Trophoblast cell (in vitro differentiated cells and primary cell): Measurements from ENCODE around the gene SBNO2.

Experiments used
- DNase-seq, 2 donors: peaks; one replicate each; pipeline ENCODE4 v3.0.0-alpha.2; 2016
- H2AFZ ChIP-seq: 2 replicates; pipeline ENCODE4 v1.6.1; 2013; ENCODE audit warnings: low read length, moderate library complexity, mild to moderate bottlenecking; ENCODE audit not compliant: insufficient read depth, poor library complexity
- H2AK5ac ChIP-seq: 2 replicates; pipeline ENCODE4 v1.6.1; 2013; ENCODE audit warnings: mild to moderate bottlenecking, low read length
- H2BK120ac ChIP-seq: 2 replicates; pipeline ENCODE4 v1.6.1; 2013; ENCODE audit warnings: low read length, mild to moderate bottlenecking, moderate library complexity; ENCODE audit not compliant: insufficient read depth, poor library complexity
- H2BK12ac ChIP-seq: 2 replicates; pipeline ENCODE4 v1.6.1; 2013; ENCODE audit warnings: mild to moderate bottlenecking, low read length, moderate library complexity
- H2BK5ac ChIP-seq: 2 replicates; pipeline ENCODE4 v1.6.1; 2013; ENCODE audit warnings: low read length, low read depth, moderate library complexity, mild to moderate bottlenecking; ENCODE audit not compliant: poor library complexity
- H3K14ac ChIP-seq: 2 replicates; pipeline ENCODE4 v1.6.1; 2013; ENCODE audit warnings: mild to moderate bottlenecking, low read length
- H3K18ac ChIP-seq: 2 replicates; pipeline ENCODE4 v1.6.1; 2013; ENCODE audit warnings: mild to moderate bottlenecking, low read length
- H3K23ac ChIP-seq: 2 replicates; pipeline ENCODE4 v1.6.1; 2013; ENCODE audit warnings: low read length
- H3K27ac ChIP-seq: 2 replicates; pipeline ENCODE4 v1.5.1; 2013; ENCODE audit warnings: low read depth, mild to moderate bottlenecking, inconsistent platforms, low read length, moderate library complexity
- H3K27me3 ChIP-seq: 2 replicates; pipeline ENCODE4 v1.6.1; 2013; ENCODE audit warnings: inconsistent platforms, mild to moderate bottlenecking, low read length, moderate library complexity; ENCODE audit not compliant: insufficient read depth
- H3K36me3 ChIP-seq, 2 experiments: 1 replicate in 1 of 2; 2 replicates in 1 of 2; pipeline ENCODE4 v1.6.1; 2013; ENCODE audit warnings: low read length in 2 of 2, mild to moderate bottlenecking in 2 of 2, moderate library complexity in 1 of 2; ENCODE audit not compliant: insufficient read depth in 2 of 2, control insufficient read depth in 1 of 2
- H3K4ac ChIP-seq: 2 replicates; pipeline ENCODE4 v1.6.1; 2013; ENCODE audit warnings: low read depth, mild to moderate bottlenecking, low read length, moderate library complexity
- H3K4me1 ChIP-seq, 2 experiments: 1 replicate in 1 of 2; 2 replicates in 1 of 2; pipeline ENCODE4 v1.6.1; 2013; ENCODE audit warnings: low read length in 2 of 2, mild to moderate bottlenecking in 2 of 2, moderate library complexity in 1 of 2; ENCODE audit not compliant: insufficient read depth in 2 of 2, control insufficient read depth in 1 of 2
- H3K4me2 ChIP-seq: 2 replicates; pipeline ENCODE4 v1.6.1; 2013; ENCODE audit warnings: inconsistent platforms, mild to moderate bottlenecking, low read length, moderate library complexity
- H3K4me3 ChIP-seq: 2 replicates; pipeline ENCODE4 v1.5.1; 2013; ENCODE audit warnings: mild to moderate bottlenecking, low read depth, low read length, inconsistent platforms
- H3K79me1 ChIP-seq: one replicate; pipeline ENCODE4 v1.6.1; 2013; ENCODE audit warnings: low read length
- H3K79me2 ChIP-seq: 2 replicates; pipeline ENCODE4 v1.6.1; 2013; ENCODE audit warnings: low read length, mild to moderate bottlenecking; ENCODE audit not compliant: control insufficient read depth, insufficient read depth, poor library complexity
- H3K9ac ChIP-seq: 2 replicates; pipeline ENCODE4 v1.6.1; 2013; ENCODE audit warnings: mild to moderate bottlenecking, low read length
- H3K9me3 ChIP-seq: 2 replicates; pipeline ENCODE4 v1.6.1; 2013; ENCODE audit warnings: low read depth, mild to moderate bottlenecking, control low read depth, inconsistent platforms, low read length; ENCODE audit not compliant: insufficient read depth
- H4K12ac ChIP-seq: 2 replicates; pipeline ENCODE4 v1.6.1; 2013; ENCODE audit warnings: low read depth, mild to moderate bottlenecking, low read length, moderate library complexity
- H4K8ac ChIP-seq: 2 replicates; pipeline ENCODE4 v1.6.1; 2013; ENCODE audit warnings: low read depth, mild to moderate bottlenecking, low read length, moderate library complexity
- H4K91ac ChIP-seq: one replicate; pipeline ENCODE4 v1.6.1; 2013; ENCODE audit warnings: low read depth, mild to moderate bottlenecking, low read length, moderate library complexity
- WGBS: extraction: QIAGEN DNeasy Blood & Tissue Kit; methylation state at CpG from one replicate; pipeline ENCODE4 v1.1.7; 2013; ENCODE audit warnings: missing lambda C conversion rate; ENCODE audit not compliant: insufficient read length, insufficient coverage; ENCODE audit errors: extremely low coverage; 5-methylcytosine and 5-hydroxymethylcytosine counted together

Gene SBNO2

GRCh38 chr19:1144741-1145140 is 29.3 kb downstream of the SBNO2 start:
- H3K9ac ChIP-seq, result no peak overlapping the region
- no CpG with 5 or more reads among the region's 1 CpG for WGBS
- no peak overlapping the region for H4K12ac ChIP-seq
- no peak overlapping the region for H3K14ac ChIP-seq
- H3K4ac ChIP-seq, result no peak overlapping the region
- no peak overlapping the region for H2AFZ ChIP-seq
- H3K27ac ChIP-seq, result no peak overlapping the region
- H3K9me3 ChIP-seq, result peaks cover 12% of the 10 kb centered on the region
- peaks cover 44 to 49% of the 10 kb centered on the region in 2 experiments for H3K36me3 ChIP-seq
- H2BK12ac ChIP-seq, result no peak overlapping the region
- no peak overlapping the region for H3K4me2 ChIP-seq
- no peaks in the 10 kb centered on the region for H3K27me3 ChIP-seq
- no peaks in the 10 kb centered on the region for H3K79me1 ChIP-seq
- no peak overlapping the region for H2BK5ac ChIP-seq
- no peak overlapping the region for H3K18ac ChIP-seq
- H4K91ac ChIP-seq, result no peak overlapping the region
- H3K79me2 ChIP-seq, result no peaks in the 10 kb centered on the region
- H3K4me1 ChIP-seq, result no peaks in the 10 kb centered on the region
- no peak overlapping the region for H4K8ac ChIP-seq
- no peak overlapping the region for H2BK120ac ChIP-seq
- H3K4me3 ChIP-seq, result no peak overlapping the region
- H3K23ac ChIP-seq, result no peak overlapping the region
- DNase-seq, result no peak
- no peak overlapping the region for H2AK5ac ChIP-seq

GRCh38 chr19:1143828-1144399 is 30.2 kb downstream of the SBNO2 start:
- H3K18ac ChIP-seq, result no peak overlapping the region
- no CpG with 5 or more reads among the region's 33 CpGs for whole genome bisulfite sequencing
- H3K27ac ChIP-seq, result no peak overlapping the region
- H2AK5ac ChIP-seq, result no peak overlapping the region
- no peak overlapping the region for H2BK120ac ChIP-seq
- no peak overlapping the region for H3K9ac ChIP-seq
- DNase-seq, result no peak
- H3K14ac ChIP-seq, result no peak overlapping the region
- peaks cover 38 to 41% of the 10 kb centered on the region in 2 experiments for H3K36me3 ChIP-seq
- H3K23ac ChIP-seq, result no peak overlapping the region
- H3K4me3 ChIP-seq, result no peak overlapping the region
- H2BK12ac ChIP-seq, result no peak overlapping the region
- no peak overlapping the region for H3K4me2 ChIP-seq
- no peaks in the 10 kb centered on the region for H3K27me3 ChIP-seq
- H4K8ac ChIP-seq, result no peak overlapping the region
- no peaks in the 10 kb centered on the region for H3K4me1 ChIP-seq
- H4K12ac ChIP-seq, result no peak overlapping the region
- H3K79me1 ChIP-seq, result no peaks in the 10 kb centered on the region
- H2BK5ac ChIP-seq, result no peak overlapping the region
- no peak overlapping the region for H3K4ac ChIP-seq
- H3K9me3 ChIP-seq, result peaks cover 12% of the 10 kb centered on the region
- H3K79me2 ChIP-seq, result no peaks in the 10 kb centered on the region
- H4K91ac ChIP-seq, result no peak overlapping the region
- no peak overlapping the region for H2AFZ ChIP-seq

- no peaks in the 10 kb centered on the region for H3K4me1 ChIP-seq
- DNase-seq, result no peak
- H2BK120ac ChIP-seq, result no peak overlapping the region
- no peak overlapping the region for H4K8ac ChIP-seq
- no peak overlapping the region for H3K14ac ChIP-seq
- no peak overlapping the region for H4K91ac ChIP-seq
- H3K9me3 ChIP-seq, result peaks cover 12% of the 10 kb centered on the region
- H2AFZ ChIP-seq, result no peak overlapping the region
- no peak overlapping the region for H3K4ac ChIP-seq
- H3K4me3 ChIP-seq, result no peak overlapping the region
- H3K79me1 ChIP-seq, result no peaks in the 10 kb centered on the region
- no peak overlapping the region for H2AK5ac ChIP-seq
- WGBS, result 100% methylated on average over 2 of the region's 5 CpGs
- H2BK12ac ChIP-seq, result no peak overlapping the region
- H3K27me3 ChIP-seq, result no peaks in the 10 kb centered on the region
- no peak overlapping the region for H3K9ac ChIP-seq
- no peak overlapping the region for H4K12ac ChIP-seq
- H3K23ac ChIP-seq, result no peak overlapping the region
- peaks cover 31 to 33% of the 10 kb centered on the region in 2 experiments for H3K36me3 ChIP-seq
- H3K79me2 ChIP-seq, result no peaks in the 10 kb centered on the region
- H3K4me2 ChIP-seq, result no peak overlapping the region
- H3K27ac ChIP-seq, result no peak overlapping the region
- H2BK5ac ChIP-seq, result no peak overlapping the region
- H3K18ac ChIP-seq, result no peak overlapping the region
Measured at GRCh38 chr19:1141944-1142343, 32.1 kb downstream of the SBNO2 start.

- WGBS, result no CpG with 5 or more reads among the region's 39 CpGs
- H2BK120ac ChIP-seq, result no peak overlapping the region
- no peak overlapping the region for H3K27ac ChIP-seq
Measured at GRCh38 chr19:1140272-1141027, 33.6 kb downstream of the SBNO2 start.

More at GRCh38 chr19:1140272-1141027, 33.6 kb downstream of the SBNO2 start:
- H3K27me3 ChIP-seq, result no peaks in the 10 kb centered on the region
- no peak overlapping the region for H3K4ac ChIP-seq
- H3K79me2 ChIP-seq, result no peaks in the 10 kb centered on the region
- H3K79me1 ChIP-seq, result no peaks in the 10 kb centered on the region
- no peak overlapping the region for H4K91ac ChIP-seq
- H3K4me3 ChIP-seq, result no peak overlapping the region
- H3K9me3 ChIP-seq, result peaks cover 12% of the 10 kb centered on the region
- H4K8ac ChIP-seq, result no peak overlapping the region
- H3K23ac ChIP-seq, result no peak overlapping the region
- no peak overlapping the region for H3K14ac ChIP-seq
- no peak for DNase-seq
- H4K12ac ChIP-seq, result no peak overlapping the region
- H3K9ac ChIP-seq, result no peak overlapping the region
- no peaks in the 10 kb centered on the region for H3K4me1 ChIP-seq
- H2AK5ac ChIP-seq, result no peak overlapping the region
- H2BK5ac ChIP-seq, result no peak overlapping the region
- H3K36me3 ChIP-seq, result peaks cover 21 to 26% of the 10 kb centered on the region in 2 experiments
- H2AFZ ChIP-seq, result no peak overlapping the region
- no peak overlapping the region for H2BK12ac ChIP-seq
- H3K18ac ChIP-seq, result no peak overlapping the region
- no peak overlapping the region for H3K4me2 ChIP-seq
